ENCODE measurements around the gene UNC45A. TPM values are rescaled to one million over a fixed set of nuclear protein-coding genes. Genes with fewer than 3 reads are reported as not detected.
A peak's percentile ranks its signal among the peaks of the same experiment; 100 is the strongest.

The UNC45A gene
- total and polyA plus RNA-seq, 2 of the 8 experiments (the other 6 are each of a cell fraction or from before 2014, with no cell fraction given) = 74.1 to 84.2 TPM

DNA sequence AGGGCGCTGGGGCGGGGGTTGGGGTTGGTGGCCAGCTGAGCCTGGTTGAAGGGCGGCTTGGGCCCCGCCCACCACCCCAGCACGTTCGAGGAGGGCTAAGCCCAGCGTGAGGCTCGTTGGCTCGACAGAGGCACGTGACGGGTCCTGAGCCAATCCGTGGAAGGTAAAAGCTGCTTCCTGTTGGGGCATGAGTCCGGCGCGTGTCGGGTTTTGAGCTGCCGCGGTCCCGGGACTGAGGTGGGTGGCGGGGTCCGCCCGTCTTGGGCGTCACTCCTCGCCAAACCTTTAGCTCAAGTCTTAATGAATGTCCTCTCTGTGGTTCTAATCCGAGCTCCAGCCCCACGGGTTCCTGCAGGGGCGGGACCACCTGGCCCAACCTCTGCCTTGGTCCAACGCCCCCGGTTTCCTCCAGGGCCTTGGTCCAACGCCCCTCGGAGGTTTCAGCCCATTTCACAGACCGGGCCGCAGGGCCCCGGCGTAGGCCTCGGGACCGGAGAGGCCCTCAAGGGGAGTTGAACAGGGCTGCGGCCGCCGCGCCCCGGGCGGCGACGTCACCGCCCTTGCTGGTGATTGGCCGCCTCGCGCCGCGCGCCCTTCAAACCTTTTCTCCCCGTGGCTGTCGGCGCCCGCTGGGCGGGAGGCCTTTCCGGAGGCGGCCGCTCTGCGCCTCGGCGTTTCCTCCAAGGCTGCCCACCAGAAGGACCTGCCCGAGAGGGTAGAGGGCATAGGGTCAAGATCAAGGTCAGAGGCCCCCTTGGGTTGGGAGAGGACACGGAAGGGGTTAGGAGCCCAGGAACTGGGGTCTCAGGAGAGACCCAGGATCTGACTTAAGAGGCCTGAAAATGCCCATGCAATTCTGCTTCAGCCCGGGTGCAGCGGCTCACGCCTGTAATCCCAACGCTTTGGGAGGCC lies 19.9 kb downstream of the UNC45A start, which contains the start of gene RCCD1 (continued):
- TF ChIP-seq, protein P1, sequence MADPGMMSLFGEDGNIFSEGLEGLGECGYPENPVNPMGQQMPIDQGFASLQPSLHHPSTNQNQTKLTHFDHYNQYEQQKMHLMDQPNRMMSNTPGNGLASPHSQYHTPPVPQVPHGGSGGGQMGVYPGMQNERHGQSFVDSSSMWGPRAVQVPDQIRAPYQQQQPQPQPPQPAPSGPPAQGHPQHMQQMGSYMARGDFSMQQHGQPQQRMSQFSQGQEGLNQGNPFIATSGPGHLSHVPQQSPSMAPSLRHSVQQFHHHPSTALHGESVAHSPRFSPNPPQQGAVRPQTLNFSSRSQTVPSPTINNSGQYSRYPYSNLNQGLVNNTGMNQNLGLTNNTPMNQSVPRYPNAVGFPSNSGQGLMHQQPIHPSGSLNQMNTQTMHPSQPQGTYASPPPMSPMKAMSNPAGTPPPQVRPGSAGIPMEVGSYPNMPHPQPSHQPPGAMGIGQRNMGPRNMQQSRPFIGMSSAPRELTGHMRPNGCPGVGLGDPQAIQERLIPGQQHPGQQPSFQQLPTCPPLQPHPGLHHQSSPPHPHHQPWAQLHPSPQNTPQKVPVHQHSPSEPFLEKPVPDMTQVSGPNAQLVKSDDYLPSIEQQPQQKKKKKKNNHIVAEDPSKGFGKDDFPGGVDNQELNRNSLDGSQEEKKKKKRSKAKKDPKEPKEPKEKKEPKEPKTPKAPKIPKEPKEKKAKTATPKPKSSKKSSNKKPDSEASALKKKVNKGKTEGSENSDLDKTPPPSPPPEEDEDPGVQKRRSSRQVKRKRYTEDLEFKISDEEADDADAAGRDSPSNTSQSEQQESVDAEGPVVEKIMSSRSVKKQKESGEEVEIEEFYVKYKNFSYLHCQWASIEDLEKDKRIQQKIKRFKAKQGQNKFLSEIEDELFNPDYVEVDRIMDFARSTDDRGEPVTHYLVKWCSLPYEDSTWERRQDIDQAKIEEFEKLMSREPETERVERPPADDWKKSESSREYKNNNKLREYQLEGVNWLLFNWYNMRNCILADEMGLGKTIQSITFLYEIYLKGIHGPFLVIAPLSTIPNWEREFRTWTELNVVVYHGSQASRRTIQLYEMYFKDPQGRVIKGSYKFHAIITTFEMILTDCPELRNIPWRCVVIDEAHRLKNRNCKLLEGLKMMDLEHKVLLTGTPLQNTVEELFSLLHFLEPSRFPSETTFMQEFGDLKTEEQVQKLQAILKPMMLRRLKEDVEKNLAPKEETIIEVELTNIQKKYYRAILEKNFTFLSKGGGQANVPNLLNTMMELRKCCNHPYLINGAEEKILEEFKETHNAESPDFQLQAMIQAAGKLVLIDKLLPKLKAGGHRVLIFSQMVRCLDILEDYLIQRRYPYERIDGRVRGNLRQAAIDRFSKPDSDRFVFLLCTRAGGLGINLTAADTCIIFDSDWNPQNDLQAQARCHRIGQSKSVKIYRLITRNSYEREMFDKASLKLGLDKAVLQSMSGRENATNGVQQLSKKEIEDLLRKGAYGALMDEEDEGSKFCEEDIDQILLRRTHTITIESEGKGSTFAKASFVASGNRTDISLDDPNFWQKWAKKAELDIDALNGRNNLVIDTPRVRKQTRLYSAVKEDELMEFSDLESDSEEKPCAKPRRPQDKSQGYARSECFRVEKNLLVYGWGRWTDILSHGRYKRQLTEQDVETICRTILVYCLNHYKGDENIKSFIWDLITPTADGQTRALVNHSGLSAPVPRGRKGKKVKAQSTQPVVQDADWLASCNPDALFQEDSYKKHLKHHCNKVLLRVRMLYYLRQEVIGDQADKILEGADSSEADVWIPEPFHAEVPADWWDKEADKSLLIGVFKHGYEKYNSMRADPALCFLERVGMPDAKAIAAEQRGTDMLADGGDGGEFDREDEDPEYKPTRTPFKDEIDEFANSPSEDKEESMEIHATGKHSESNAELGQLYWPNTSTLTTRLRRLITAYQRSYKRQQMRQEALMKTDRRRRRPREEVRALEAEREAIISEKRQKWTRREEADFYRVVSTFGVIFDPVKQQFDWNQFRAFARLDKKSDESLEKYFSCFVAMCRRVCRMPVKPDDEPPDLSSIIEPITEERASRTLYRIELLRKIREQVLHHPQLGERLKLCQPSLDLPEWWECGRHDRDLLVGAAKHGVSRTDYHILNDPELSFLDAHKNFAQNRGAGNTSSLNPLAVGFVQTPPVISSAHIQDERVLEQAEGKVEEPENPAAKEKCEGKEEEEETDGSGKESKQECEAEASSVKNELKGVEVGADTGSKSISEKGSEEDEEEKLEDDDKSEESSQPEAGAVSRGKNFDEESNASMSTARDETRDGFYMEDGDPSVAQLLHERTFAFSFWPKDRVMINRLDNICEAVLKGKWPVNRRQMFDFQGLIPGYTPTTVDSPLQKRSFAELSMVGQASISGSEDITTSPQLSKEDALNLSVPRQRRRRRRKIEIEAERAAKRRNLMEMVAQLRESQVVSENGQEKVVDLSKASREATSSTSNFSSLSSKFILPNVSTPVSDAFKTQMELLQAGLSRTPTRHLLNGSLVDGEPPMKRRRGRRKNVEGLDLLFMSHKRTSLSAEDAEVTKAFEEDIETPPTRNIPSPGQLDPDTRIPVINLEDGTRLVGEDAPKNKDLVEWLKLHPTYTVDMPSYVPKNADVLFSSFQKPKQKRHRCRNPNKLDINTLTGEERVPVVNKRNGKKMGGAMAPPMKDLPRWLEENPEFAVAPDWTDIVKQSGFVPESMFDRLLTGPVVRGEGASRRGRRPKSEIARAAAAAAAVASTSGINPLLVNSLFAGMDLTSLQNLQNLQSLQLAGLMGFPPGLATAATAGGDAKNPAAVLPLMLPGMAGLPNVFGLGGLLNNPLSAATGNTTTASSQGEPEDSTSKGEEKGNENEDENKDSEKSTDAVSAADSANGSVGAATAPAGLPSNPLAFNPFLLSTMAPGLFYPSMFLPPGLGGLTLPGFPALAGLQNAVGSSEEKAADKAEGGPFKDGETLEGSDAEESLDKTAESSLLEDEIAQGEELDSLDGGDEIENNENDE (IDR thresholded peaks at IDR 0.05; ENCODE audit: insufficient replicate concordance, low read length) = no peak
- TF ChIP-seq SIRT6 (IDR thresholded peaks at IDR 0.05; ENCODE audit: low read length) (no peak), ASH2L (IDR thresholded peaks at IDR 0.05; ENCODE audit: low read length) (peak; percentile 68), HDAC6 (IDR thresholded peaks at IDR 0.05; ENCODE audit: low read depth, low read length) (no peak), FOSL1 (IDR thresholded peaks at IDR 0.05; ENCODE audit: insufficient read depth, low read depth, low read length) (no peak), TCF12 (IDR thresholded peaks at IDR 0.05; ENCODE audit: low read depth, low read length) (0 out of 2 replicates have a peak, but pooled peaks have one; percentile 5), SP2 (IDR thresholded peaks at IDR 0.05; ENCODE audit: low read length) (no peak), JUND (IDR thresholded peaks at IDR 0.05; ENCODE audit: low read length) (0 out of 2 replicates have a peak, but pooled peaks have one; percentile 2), EP300 (IDR thresholded peaks at IDR 0.05; ENCODE audit: borderline replicate concordance in 1 of 2, low read depth in 2 of 2, low read length in 2 of 2) (no peak), BACH1 (IDR thresholded peaks at IDR 0.05; ENCODE audit: low read length) (no peak)
